ENCODE data around the gene C1QTNF5. TPM values are rescaled to one million over a fixed set of nuclear protein-coding genes. Genes with fewer than 3 reads are reported as not detected.
A peak's percentile ranks its signal among the peaks of the same experiment; 100 is the strongest.

The C1QTNF5 gene
- total RNA-seq, 1 donor from 2014 or later: 32.9 TPM

DNA sequence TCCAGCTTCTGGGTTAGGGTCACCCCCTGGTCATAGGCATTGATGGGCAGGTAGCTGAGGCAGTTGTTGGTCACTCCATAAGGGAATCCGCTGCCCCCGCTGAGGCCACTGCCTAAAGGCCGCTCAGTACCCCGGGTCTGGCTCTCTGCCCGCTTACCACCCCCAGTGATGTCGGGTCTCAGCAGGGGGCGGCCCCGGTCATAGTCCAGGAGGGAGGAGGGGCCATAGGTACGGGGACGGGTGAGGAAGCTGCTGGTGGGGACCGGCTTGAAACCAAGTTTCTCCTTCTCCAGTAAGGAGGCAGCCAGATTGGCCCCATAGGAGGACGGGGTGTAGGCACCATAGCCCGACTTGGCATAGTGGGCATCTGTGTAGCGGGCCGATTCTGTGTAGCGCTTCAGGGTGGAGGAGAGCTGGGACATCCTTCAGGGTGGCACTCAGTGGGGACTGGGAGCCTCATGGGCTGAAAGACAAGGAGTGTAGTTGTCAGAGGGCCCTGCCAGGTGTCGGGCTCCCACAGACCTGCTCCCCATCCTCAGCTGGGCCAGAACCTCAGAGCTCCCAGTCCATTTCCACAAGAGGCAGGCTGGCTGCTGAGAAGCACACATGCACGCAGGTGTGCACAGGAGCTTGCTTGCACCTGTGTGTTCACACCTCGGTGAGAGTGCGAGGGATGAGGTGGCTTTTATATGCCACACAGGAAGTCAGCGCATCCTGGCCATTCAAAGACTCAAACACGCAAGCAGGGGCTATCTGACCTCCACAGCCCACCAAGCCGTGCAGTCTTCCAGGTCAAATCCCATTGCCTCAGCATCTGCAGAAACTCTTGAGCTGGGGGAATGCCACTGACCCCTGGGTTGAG is 32.6 kb upstream of the C1QTNF5 start:
- DNase-seq (ENCODE audit: low spot score): no peak

DNA sequence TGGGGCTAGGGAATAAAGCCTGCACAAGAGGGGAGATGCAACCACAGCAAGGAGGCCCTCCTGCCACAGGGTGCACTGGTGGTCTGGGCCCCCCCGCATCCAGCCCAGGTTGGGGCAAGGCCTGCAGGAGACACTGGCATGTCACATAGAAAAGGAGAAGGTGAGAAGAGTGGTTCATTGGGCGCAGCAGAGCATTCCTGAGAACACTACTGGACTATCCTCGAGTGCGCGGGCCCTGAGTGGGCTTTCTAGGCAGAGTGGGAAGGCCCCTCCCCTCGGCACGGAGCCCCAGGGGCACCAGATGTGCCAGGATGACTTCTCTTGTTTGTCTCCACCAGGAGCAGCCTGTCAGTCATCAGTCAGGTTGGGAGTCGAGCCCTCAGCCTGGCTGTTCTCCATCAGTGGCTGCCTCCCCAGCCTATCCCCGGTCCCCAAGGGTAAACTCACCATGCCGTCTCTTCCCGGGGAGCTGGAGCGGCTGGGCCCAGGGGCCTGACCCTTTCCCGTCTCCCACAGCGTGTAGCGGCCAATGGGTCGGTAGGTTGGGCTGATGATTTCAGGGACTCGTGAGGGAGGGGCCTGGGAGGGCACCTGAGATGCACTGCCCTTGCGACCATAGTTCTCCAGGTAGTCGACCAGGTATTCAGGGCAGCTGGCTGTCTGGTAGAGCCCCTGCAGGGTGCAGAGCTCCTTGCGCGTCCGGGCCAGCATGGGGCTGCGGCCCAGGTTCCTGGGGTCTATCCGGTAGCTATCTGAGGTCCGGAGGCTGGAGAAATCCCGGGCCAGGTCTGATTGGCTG is 31.8 kb upstream of the C1QTNF5 start:
- DNase-seq (ENCODE audit: low spot score): no peak

- DNase-seq (ENCODE audit: low spot score): no peak
Observed at GRCh38 chr11:119371778-119372182, 31.1 kb upstream of the C1QTNF5 start.

DNA sequence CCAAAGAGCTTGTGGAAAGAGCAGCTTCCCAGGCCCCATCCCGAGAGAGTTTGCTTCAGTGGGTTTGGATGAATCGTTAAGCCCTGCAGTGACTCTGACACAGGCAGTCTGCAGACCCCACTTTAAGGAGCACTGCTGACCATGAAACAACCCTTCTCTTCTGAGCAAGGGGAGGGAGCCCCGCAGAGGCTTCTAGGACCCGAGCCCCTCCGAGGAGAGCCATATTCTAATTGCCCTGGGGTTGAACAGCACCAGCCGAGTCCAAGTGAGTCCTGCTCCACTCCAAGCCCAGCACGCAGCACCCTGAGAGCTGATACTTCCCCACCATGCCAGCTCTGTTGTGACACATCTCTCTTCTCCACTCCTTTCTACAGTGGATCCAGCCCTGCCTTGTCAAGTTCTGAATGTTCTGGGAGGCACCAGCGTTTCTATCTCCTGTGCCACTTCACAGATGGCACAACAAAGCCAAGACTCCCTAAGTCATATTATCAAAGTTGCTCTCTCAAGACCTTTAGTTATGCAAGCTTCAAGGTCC is 30.5 kb upstream of the C1QTNF5 start:
- no peak for DNase-seq (ENCODE audit: low spot score)

DNA sequence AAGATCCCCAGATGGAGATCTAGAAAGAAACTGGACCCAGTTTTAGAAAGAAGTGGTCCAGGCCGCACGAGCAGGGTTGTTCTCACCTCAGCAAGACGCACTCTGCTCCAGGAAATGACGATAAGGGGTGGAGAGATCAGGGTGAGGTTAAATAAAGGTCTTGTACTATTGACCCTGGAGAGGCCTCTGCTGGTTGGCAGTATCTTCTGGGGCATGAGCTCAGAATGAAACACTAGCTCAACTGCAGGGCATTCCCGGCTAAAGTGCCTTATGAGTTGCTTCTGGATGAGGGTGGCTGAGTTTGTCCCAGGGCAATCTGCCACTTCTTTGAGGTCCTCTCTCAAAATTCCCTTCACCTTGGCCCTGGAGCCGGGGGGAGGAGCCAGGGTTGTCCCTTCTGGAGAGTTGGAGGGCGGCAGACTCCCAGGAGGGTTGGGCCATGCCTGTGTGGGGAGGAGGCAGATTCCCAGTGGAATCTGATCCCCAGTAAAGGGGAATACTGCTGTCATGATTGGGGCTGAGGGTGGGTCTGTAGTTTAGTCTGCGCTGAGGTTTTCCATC is 29.9 kb upstream of the C1QTNF5 start:
- DNase-seq (ENCODE audit: low spot score): no peak

DNA sequence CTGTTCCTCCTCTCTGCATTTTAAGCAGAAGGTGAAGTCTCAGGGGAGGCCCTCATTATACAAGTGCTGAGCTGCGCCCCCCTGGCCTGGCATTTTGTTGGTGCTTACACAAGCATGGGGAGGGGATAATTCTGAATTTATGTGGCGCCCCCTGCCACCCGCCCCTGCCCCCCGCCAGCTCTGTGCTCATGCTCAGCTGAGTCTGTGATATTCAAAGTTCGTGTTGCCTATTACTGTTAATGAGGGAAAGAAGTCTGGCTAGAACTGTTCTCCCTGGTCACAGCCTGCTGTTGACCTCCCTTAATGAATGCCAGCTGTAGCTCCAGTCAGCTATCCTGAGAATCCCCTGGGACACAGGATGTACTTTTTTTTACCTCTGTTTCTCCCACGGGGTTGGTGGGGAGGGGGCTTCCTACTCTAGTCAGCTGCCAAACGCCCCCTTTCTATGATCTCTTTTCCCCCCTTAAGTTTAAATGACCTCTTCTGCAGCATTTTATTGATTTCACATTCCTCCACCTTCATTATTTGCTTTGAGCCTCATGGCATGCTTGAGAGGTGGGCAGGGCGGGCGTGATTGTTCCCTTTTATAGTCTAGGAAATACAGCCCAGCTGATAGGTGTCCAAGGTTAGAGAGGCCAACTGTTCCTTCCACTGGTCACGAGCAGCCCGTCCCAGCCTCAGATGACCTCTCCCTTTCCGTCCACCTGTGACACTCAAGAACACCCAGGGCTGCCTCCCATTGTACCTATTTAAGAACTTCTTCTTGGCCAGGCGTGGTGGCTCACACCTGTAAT is 28.6 kb upstream of the C1QTNF5 start:
- DNase-seq (ENCODE audit: low spot score): peak; percentile 74

GRCh38 chr11:119368121-119369034 is 27.7 kb upstream of the C1QTNF5 start:
- peak; percentile 84 for DNase-seq (ENCODE audit: low spot score)

- no peak for DNase-seq (ENCODE audit: low spot score)
Observed at GRCh38 chr11:119367661-119368120, 27.0 kb upstream of the C1QTNF5 start.

DNA sequence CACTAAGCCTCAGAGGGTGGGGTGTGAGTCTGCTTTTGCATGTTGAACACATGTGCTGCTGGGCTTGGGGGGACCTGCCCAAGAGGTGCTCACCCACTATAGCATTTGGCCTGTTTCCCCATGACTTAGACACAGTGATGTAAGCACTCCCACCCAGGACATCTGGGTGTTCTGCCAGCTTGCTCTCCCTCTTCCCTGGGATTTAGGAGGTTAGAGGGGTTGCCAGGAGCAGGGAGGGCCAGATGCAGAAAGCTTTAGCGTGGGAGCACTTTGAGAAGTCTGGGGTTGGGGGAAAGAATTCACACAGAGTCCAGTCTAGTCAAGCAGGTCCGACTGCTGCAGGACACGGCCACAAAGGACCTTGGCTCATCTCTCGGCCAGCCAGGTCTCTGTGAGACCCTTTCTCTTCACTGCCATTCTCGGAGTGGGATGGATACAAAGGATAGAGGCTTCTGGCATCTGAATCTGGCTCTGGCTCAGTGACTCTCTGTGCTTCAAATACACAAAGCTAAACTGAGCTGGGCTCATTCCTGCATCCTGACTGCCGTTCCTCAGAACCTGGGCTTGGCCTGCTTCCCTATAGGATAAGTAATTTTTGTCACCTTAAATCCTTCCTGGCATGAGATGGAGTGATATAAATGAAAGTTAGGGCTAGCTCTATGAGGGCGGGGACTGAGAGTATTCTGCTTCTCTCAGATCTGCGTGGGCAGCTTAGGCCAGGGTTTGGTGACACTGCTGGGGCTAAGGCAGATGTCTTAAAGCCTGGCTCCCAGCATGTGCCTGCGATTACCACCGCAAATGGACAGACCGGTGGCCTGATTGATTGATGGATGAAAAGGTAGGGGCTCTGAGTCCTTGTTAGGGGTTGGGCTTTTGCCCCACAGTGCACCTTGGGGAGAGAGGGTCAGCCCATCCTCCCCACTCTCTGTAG is 26.3 kb upstream of the C1QTNF5 start:
- DNase-seq (ENCODE audit: low spot score): no peak

DNA sequence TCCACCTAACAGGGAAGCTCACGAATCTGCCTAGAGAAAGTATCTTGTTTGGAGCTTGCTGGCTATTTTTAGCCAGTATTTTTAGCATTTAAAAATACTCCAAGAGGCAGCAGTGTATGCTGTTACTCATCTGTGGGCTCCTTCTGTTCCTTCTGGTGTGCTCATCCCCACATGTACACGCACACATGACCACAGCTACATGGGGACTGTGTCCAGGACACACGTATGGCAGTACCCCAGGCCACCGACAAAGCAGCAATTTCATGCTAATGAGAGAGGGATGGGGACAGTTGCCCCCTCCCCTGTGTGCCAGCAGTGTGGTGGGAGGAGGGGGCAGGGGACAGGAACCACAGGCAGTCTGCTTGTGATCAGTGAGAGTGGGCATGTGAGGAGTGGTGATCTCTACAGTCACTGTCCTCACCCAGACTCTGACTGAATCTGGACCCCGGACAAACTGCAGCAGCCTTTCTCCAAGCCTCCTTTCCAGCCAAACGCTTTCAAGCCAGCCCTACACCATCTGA is 24.4 kb upstream of the C1QTNF5 start:
- no peak for DNase-seq (ENCODE audit: low spot score)

DNA sequence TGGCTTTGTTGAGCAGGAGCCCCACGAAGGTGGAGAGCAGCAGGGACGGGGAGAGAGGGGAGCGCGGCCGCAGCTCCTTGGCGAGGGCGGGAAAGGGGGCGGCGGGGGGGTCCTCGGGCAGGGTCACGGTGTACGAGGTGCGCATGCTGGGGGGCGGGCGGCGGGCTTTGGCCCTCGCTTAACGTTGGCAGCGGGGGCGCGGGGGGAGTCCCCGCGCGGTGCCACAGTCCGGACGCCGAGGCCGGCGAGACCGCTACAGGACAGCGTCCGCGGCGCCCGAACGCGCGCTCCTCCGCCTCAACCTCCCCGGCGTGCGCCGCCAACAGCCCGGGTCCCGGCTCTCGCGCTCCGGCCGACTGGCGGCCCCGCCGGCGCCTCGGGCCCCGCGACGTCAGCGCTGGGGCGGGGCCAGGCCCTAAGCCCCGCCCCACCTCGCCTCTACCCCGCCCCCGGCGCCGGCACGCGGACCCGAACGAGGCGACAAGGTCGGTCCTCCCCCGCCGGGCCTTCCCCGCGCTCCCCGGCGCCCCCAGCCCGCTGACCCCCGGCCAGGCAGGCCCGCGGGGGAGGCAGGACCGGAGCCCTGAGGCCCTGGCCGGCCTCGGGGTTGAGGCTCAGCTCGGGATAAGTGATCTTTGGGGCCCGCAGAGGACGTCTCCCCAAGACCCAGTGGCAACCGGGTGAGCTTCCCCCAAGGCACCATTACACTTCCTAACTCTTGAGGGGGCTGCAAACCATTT is 23.3 kb upstream of the C1QTNF5 start:
- DNase-seq (ENCODE audit: low spot score): peak; percentile 56

DNA sequence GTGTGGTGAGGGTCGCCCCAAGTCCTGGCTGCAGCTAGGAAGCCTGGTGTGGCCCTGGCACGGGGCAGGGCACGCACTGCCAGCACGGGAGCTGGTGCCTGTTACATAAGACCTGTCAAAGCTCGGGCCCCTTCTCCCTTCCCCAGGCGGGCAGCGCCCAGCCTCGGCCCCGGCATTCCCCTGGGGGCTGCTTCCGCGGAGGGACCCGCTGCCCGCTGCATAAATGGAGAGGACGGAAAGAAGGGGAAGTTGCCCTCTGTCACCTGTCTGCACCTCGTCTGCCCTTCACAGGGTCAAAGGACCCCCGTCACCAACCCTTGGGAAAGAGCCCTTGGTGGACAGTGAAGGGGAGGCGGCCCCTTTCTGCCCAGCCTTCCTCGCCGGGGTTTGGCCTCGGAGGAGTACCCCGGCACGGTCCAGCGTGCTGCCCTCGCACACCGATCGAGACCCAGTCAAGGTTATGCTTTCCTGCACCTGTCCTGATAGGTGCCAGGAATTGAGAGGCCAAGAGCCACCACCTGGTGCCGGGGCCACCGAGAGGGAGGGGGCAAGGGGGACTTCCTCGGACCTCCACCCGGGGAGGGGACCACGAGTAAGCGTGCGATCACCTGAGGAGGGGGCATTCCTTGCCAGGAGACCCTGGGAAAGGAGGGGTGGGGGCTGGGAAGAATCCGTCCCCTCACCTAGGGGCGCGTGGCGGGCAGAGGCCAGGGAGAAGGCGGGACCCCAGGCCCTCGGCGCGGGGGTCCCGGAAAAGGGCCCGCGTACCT is 22.6 kb upstream of the C1QTNF5 start:
- no peak for DNase-seq (ENCODE audit: low spot score)

- DNase-seq (ENCODE audit: low spot score): no peak
Observed at GRCh38 chr11:119362741-119363080, 22.0 kb upstream of the C1QTNF5 start.

- DNase-seq (ENCODE audit: low spot score): no peak
Observed at GRCh38 chr11:119361941-119362725, 21.4 kb upstream of the C1QTNF5 start.

DNA sequence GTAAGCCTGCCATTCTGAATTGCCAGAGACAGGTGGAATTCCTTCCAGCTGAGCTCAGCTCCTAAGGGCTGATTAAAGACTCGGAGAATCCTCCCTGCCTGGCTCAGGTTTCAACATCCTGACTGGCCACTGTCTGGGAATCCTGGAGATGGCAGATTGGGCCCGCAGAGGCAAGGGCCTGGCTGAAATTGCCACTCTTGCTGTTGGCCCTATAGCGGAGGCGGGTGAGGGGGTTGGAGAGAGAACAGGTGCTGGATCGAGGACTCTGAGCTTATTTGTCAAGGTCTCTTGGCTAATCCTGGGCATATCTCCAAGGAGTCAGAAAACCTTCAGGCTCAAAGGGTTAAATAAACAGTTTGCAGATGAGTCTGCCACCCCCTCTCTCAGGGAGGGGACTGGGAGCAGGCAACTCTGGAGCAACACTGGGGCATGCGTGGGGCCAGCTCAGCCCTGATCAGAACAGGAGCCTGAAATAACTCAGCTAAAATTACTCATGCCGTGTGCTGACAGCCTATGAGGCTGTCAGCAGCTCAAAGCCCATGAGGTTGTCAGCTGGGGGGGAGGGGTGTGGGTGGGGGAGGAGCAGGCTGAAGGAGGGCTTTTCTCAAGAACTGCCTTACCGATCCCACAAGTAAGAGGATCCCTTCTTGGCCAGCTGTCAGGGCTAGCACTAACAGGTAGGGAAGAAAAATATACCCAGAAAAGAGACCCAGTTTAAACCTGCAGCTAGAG is 20.5 kb upstream of the C1QTNF5 start:
- DNase-seq (ENCODE audit: low spot score): no peak
